ENCODE measurements around the gene HDGFL3.
"Not testable (repeated sequence)": the region's sequence is repeated elsewhere in the genome, so short reads cannot be mapped to it uniquely, and the experiment has no call there.

The HDGFL3 gene

DNA sequence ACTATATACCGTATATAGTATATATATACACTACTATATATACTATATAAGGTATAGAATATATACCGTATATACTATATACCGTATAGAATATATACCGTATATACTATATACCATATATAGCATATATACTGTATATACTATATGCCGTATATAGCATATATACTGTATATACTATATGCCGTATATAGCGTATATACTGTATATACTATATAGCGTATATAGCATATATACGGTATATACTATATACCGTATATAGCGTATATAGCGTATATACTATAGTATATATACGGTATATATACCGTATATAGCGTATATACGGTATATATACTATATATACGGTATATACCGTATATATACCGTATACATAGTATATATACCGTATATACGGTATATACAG lies 22.6 kb upstream of the HDGFL3 start:
- H3K4me2 ChIP-seq (ENCODE audit: low read length), result no peak overlapping the region
- H3K36me3 ChIP-seq (ENCODE audit: control insufficient read depth, insufficient read depth, low read length), result no peaks in the 10 kb centered on the region
- H3K27me3 ChIP-seq (ENCODE audit: insufficient read depth, low read length, poor library complexity), result no peaks in the 10 kb centered on the region
- H3K4me1 ChIP-seq (ENCODE audit: control insufficient read depth, low read depth, low read length), result no peaks in the 10 kb centered on the region
- WGBS (ENCODE audit: extremely low coverage, insufficient coverage, low lambda C conversion rate), result no CpG with 5 or more reads among the region's 21 CpGs
- H2BK15ac ChIP-seq (replicated peaks; ENCODE audit: low read depth), result no peak overlapping the region
- no peak for DNase-seq
- H3K27ac ChIP-seq (ENCODE audit: low read depth, low read length), result no peak overlapping the region
- no peaks in the 10 kb centered on the region for H3K79me2 ChIP-seq (ENCODE audit: control insufficient read depth, insufficient read depth, low read length)
- H3K23ac ChIP-seq (ENCODE audit: low read length), result no peak overlapping the region
- no peak overlapping the region for H4K8ac ChIP-seq (ENCODE audit: low read depth, low read length)
- H2BK120ac ChIP-seq (ENCODE audit: low read depth, low read length), result no peak overlapping the region
- H3K9ac ChIP-seq (ENCODE audit: low read length), result no peak overlapping the region
- H3K4ac ChIP-seq (ENCODE audit: low read depth, low read length), result no peak overlapping the region
- H2BK5ac ChIP-seq (ENCODE audit: low read length), result no peak overlapping the region
- no peak overlapping the region for H3K56ac ChIP-seq (ENCODE audit: low read length)
- H4K5ac ChIP-seq (ENCODE audit: low read length), result no peak overlapping the region
- H3K4me3 ChIP-seq (ENCODE audit: low read length), result no peak overlapping the region
- no peak overlapping the region for H3K18ac ChIP-seq (ENCODE audit: low read length)
- no peaks in the 10 kb centered on the region for H3K79me1 ChIP-seq (ENCODE audit: low read length)
- H2AK5ac ChIP-seq (ENCODE audit: low read length), result no peak overlapping the region

DNA sequence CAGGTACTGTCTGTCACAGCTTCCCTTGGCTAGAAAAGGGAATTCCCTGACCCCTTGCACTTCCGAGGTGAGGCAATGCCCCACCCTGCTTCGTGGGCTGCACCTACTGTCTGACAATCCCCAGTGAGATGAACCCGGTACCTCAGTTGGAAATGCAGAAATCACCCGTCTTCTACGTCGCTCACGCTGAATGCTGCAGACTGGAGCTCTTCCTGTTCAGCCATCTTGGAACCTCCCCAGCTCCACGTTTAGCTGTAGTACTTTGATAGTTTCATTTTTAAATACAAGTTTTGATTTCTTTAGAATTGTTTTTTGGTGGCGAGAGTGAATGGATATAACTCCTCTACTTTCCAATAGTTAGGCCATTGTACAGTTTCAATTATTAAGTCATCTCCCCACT lies 17.8 kb upstream of the HDGFL3 start:
- H2BK15ac ChIP-seq (replicated peaks; ENCODE audit: low read depth), result no peak overlapping the region
- H3K9ac ChIP-seq (ENCODE audit: low read length), result no peak overlapping the region
- H2AK5ac ChIP-seq (ENCODE audit: low read length), result no peak overlapping the region
- H3K36me3 ChIP-seq (ENCODE audit: control insufficient read depth, insufficient read depth, low read length), result no peaks in the 10 kb centered on the region
- no peak overlapping the region for H3K4ac ChIP-seq (ENCODE audit: low read depth, low read length)
- no peaks in the 10 kb centered on the region for H3K79me1 ChIP-seq (ENCODE audit: low read length)
- no peak overlapping the region for H3K56ac ChIP-seq (ENCODE audit: low read length)
- no peak overlapping the region for H3K4me2 ChIP-seq (ENCODE audit: low read length)
- no CpG with 5 or more reads among the region's 9 CpGs for WGBS (ENCODE audit: extremely low coverage, insufficient coverage, low lambda C conversion rate)
- no peaks in the 10 kb centered on the region for H3K79me2 ChIP-seq (ENCODE audit: control insufficient read depth, insufficient read depth, low read length)
- no peak overlapping the region for H2BK5ac ChIP-seq (ENCODE audit: low read length)
- H2BK120ac ChIP-seq (ENCODE audit: low read depth, low read length), result no peak overlapping the region
- H3K27me3 ChIP-seq (ENCODE audit: insufficient read depth, low read length, poor library complexity), result no peaks in the 10 kb centered on the region
- no peak overlapping the region for H4K8ac ChIP-seq (ENCODE audit: low read depth, low read length)
- no peak overlapping the region for H3K23ac ChIP-seq (ENCODE audit: low read length)
- no peak overlapping the region for H3K4me3 ChIP-seq (ENCODE audit: low read length)
- H4K5ac ChIP-seq (ENCODE audit: low read length), result no peak overlapping the region
- H3K4me1 ChIP-seq (ENCODE audit: control insufficient read depth, low read depth, low read length), result no peaks in the 10 kb centered on the region
- no peak overlapping the region for H3K18ac ChIP-seq (ENCODE audit: low read length)
- H3K27ac ChIP-seq (ENCODE audit: low read depth, low read length), result no peak overlapping the region
- no peak for DNase-seq

DNA sequence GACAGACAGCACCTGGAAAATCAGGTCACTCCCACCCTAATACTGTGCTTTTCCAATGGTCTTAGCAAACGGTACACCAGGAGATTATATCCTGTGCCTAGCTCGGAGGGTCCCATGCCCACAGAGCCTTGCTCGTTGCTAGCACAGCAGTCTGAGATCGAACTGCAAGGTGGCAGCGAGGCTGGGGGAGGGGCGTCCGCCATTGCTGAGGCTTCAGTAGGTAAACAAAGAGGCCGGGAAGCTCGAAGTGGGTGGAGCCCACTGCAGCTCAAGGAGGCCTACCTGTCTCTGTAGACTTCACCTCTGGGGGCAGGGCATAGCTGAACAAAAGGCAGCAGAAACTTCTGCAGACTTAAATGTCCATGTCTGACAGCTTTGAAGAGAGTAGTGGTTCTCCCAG lies 14.2 kb upstream of the HDGFL3 start:
- H3K27me3 ChIP-seq (ENCODE audit: insufficient read depth, low read length, poor library complexity); H3K18ac ChIP-seq (ENCODE audit: low read length); H3K79me2 ChIP-seq (ENCODE audit: control insufficient read depth, insufficient read depth, low read length); H3K56ac ChIP-seq (ENCODE audit: low read length); H2AK5ac ChIP-seq (ENCODE audit: low read length); H3K4me3 ChIP-seq (ENCODE audit: low read length); H3K4me2 ChIP-seq (ENCODE audit: low read length); H3K4ac ChIP-seq (ENCODE audit: low read depth, low read length); H2BK5ac ChIP-seq (ENCODE audit: low read length); H2BK15ac ChIP-seq (replicated peaks; ENCODE audit: low read depth); H4K5ac ChIP-seq (ENCODE audit: low read length); H3K79me1 ChIP-seq (ENCODE audit: low read length); H3K36me3 ChIP-seq (ENCODE audit: control insufficient read depth, insufficient read depth, low read length); DNase-seq; H3K27ac ChIP-seq (ENCODE audit: low read depth, low read length); H4K8ac ChIP-seq (ENCODE audit: low read depth, low read length); H2BK120ac ChIP-seq (ENCODE audit: low read depth, low read length); H3K4me1 ChIP-seq (ENCODE audit: control insufficient read depth, low read depth, low read length); H3K23ac ChIP-seq (ENCODE audit: low read length); H3K9ac ChIP-seq (ENCODE audit: low read length): not testable (repeated sequence)
- WGBS (ENCODE audit: extremely low coverage, insufficient coverage, low lambda C conversion rate), result no CpG with 5 or more reads among the region's 9 CpGs

DNA sequence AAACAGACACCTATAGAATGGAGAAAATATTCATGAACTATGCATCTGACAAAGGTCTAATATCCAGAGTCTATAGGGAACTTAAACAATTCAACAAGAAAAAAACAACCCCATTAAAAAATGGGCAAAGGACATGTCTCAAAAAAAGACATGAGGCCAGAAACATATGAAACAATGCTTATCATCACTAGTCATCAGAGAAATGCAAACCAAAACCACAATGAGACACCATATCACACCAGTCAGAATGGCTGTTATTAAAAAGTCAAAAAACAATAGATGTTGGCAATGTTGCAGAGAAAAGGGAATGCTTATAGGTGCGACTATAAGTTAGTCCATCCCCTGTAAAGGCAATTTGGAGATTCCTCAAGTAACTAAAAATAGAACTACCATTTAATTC lies 11.4 kb upstream of the HDGFL3 start:
- no peak overlapping the region for H3K18ac ChIP-seq (ENCODE audit: low read length)
- H3K23ac ChIP-seq (ENCODE audit: low read length), result no peak overlapping the region
- no peak overlapping the region for H3K56ac ChIP-seq (ENCODE audit: low read length)
- no peak overlapping the region for H3K27ac ChIP-seq (ENCODE audit: low read depth, low read length)
- H3K79me2 ChIP-seq (ENCODE audit: control insufficient read depth, insufficient read depth, low read length), result no peaks in the 10 kb centered on the region
- H3K27me3 ChIP-seq (ENCODE audit: insufficient read depth, low read length, poor library complexity), result no peaks in the 10 kb centered on the region
- H3K4me3 ChIP-seq (ENCODE audit: low read length), result no peak overlapping the region
- no peak overlapping the region for H4K5ac ChIP-seq (ENCODE audit: low read length)
- no peak overlapping the region for H4K8ac ChIP-seq (ENCODE audit: low read depth, low read length)
- H3K4ac ChIP-seq (ENCODE audit: low read depth, low read length), result no peak overlapping the region
- no peak overlapping the region for H3K4me2 ChIP-seq (ENCODE audit: low read length)
- H3K79me1 ChIP-seq (ENCODE audit: low read length), result no peaks in the 10 kb centered on the region
- no peaks in the 10 kb centered on the region for H3K36me3 ChIP-seq (ENCODE audit: control insufficient read depth, insufficient read depth, low read length)
- no peak overlapping the region for H2AK5ac ChIP-seq (ENCODE audit: low read length)
- no peak overlapping the region for H2BK5ac ChIP-seq (ENCODE audit: low read length)
- H2BK120ac ChIP-seq (ENCODE audit: low read depth, low read length), result no peak overlapping the region
- H3K9ac ChIP-seq (ENCODE audit: low read length), result no peak overlapping the region
- no peaks in the 10 kb centered on the region for H3K4me1 ChIP-seq (ENCODE audit: control insufficient read depth, low read depth, low read length)
- no CpG with 5 or more reads among the region's 1 CpG for WGBS (ENCODE audit: extremely low coverage, insufficient coverage, low lambda C conversion rate)
- no peak for DNase-seq
- no peak overlapping the region for H2BK15ac ChIP-seq (replicated peaks; ENCODE audit: low read depth)

DNA sequence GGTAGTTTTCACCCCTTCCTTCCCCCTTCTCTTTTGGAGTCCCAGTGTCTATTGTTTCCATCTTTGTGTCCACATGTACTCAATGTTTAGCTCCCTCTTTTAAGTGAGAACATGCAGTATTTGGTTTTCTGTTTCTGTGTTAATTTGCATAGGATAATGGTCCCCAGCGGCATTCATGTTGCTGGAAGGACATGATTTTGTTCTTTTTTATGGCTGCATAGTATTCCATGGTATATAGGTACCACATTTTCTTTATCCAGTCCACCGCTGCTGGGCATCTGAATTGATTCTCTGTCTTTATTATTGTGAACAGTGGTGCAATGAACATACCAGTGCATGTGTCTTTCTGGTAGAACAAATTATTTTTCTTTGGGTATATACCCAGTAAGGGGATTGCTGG lies 7.7 kb upstream of the HDGFL3 start:
- WGBS (ENCODE audit: extremely low coverage, insufficient coverage, low lambda C conversion rate), result no CpG with 5 or more reads among the region's 2 CpGs
- H3K79me1 ChIP-seq (ENCODE audit: low read length), result no peaks in the 10 kb centered on the region
- H4K8ac ChIP-seq (ENCODE audit: low read depth, low read length), result no peak overlapping the region
- H2BK120ac ChIP-seq (ENCODE audit: low read depth, low read length), result no peak overlapping the region
- no peak overlapping the region for H3K56ac ChIP-seq (ENCODE audit: low read length)
- no peak overlapping the region for H2BK15ac ChIP-seq (replicated peaks; ENCODE audit: low read depth)
- H3K4me1 ChIP-seq (ENCODE audit: control insufficient read depth, low read depth, low read length), result no peaks in the 10 kb centered on the region
- no peak overlapping the region for H3K27ac ChIP-seq (ENCODE audit: low read depth, low read length)
- no peak overlapping the region for H3K18ac ChIP-seq (ENCODE audit: low read length)
- no peak overlapping the region for H4K5ac ChIP-seq (ENCODE audit: low read length)
- no peaks in the 10 kb centered on the region for H3K27me3 ChIP-seq (ENCODE audit: insufficient read depth, low read length, poor library complexity)
- H2AK5ac ChIP-seq (ENCODE audit: low read length), result no peak overlapping the region
- H3K79me2 ChIP-seq (ENCODE audit: control insufficient read depth, insufficient read depth, low read length), result no peaks in the 10 kb centered on the region
- no peak overlapping the region for H3K4ac ChIP-seq (ENCODE audit: low read depth, low read length)
- no peak overlapping the region for H2BK5ac ChIP-seq (ENCODE audit: low read length)
- no peak overlapping the region for H3K4me2 ChIP-seq (ENCODE audit: low read length)
- no peaks in the 10 kb centered on the region for H3K36me3 ChIP-seq (ENCODE audit: control insufficient read depth, insufficient read depth, low read length)
- DNase-seq, result no peak
- no peak overlapping the region for H3K23ac ChIP-seq (ENCODE audit: low read length)
- no peak overlapping the region for H3K9ac ChIP-seq (ENCODE audit: low read length)
- H3K4me3 ChIP-seq (ENCODE audit: low read length), result no peak overlapping the region

DNA sequence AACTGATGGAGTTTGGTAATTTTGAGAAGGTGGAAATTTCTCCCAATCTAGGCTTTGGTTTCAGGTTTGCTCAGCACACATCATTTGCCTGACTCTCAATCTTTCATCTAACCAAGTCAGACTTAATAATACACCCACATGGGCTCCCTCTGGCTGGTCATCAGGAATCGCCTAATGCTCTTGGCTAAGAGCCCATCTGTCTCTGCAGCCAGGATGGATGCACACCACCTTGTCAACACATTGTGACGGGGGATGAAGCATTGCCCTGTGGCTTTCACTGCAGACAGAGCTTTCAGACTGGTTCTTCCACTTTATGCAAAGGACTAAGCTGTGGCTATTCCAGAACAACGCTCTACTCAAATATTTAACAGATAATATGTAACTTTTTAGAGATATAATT lies 3.0 kb upstream of the HDGFL3 start:
- no peak overlapping the region for H3K23ac ChIP-seq (ENCODE audit: low read length)
- H3K79me1 ChIP-seq (ENCODE audit: low read length), result no peaks in the 10 kb centered on the region
- no peak overlapping the region for H3K4ac ChIP-seq (ENCODE audit: low read depth, low read length)
- H3K27me3 ChIP-seq (ENCODE audit: insufficient read depth, low read length, poor library complexity), result no peaks in the 10 kb centered on the region
- no peak overlapping the region for H4K8ac ChIP-seq (ENCODE audit: low read depth, low read length)
- H4K5ac ChIP-seq (ENCODE audit: low read length), result no peak overlapping the region
- H3K27ac ChIP-seq (ENCODE audit: low read depth, low read length), result no peak overlapping the region
- H2AK5ac ChIP-seq (ENCODE audit: low read length), result no peak overlapping the region
- no peak overlapping the region for H3K4me3 ChIP-seq (ENCODE audit: low read length)
- no peaks in the 10 kb centered on the region for H3K36me3 ChIP-seq (ENCODE audit: control insufficient read depth, insufficient read depth, low read length)
- no peak overlapping the region for H3K18ac ChIP-seq (ENCODE audit: low read length)
- WGBS (ENCODE audit: extremely low coverage, insufficient coverage, low lambda C conversion rate), result no CpG with 5 or more reads among the region's 3 CpGs
- H3K56ac ChIP-seq (ENCODE audit: low read length), result no peak overlapping the region
- no peak for DNase-seq
- no peaks in the 10 kb centered on the region for H3K4me1 ChIP-seq (ENCODE audit: control insufficient read depth, low read depth, low read length)
- H2BK5ac ChIP-seq (ENCODE audit: low read length), result no peak overlapping the region
- peaks cover 14% of the 10 kb centered on the region for H3K79me2 ChIP-seq (ENCODE audit: control insufficient read depth, insufficient read depth, low read length)
- no peak overlapping the region for H2BK120ac ChIP-seq (ENCODE audit: low read depth, low read length)
- no peak overlapping the region for H3K9ac ChIP-seq (ENCODE audit: low read length)
- H2BK15ac ChIP-seq (replicated peaks; ENCODE audit: low read depth), result no peak overlapping the region
- no peak overlapping the region for H3K4me2 ChIP-seq (ENCODE audit: low read length)
